ENCODE results near the gene PHF21B. TPM values are rescaled to one million over a fixed set of nuclear protein-coding genes. Genes with fewer than 3 reads are reported as not detected.

Gene PHF21B
- total and polyA plus RNA-seq, 7 donors: 0.13 to 0.66 (median 0.28) TPM; not detected in 4

- Histone ChIP-seq H3K9me3 (no peaks in the 10 kb centered on the region), H3K27me3 (no peaks in the 10 kb centered on the region), H3K27ac (no peak overlapping the region), H3K4me3 (no peak overlapping the region), H3K36me3 (no peaks in the 10 kb centered on the region), H3K4me1 (no peaks in the 10 kb centered on the region)
- no peak for TF ChIP-seq EP300 (IDR thresholded peaks at IDR 0.05)
- TF ChIP-seq POLR2AphosphoS5 (IDR thresholded peaks at IDR 0.05): no peak
- no peak for TF ChIP-seq CTCF (IDR thresholded peaks at IDR 0.05)
- no peak for TF ChIP-seq POLR2A (IDR thresholded peaks at IDR 0.05)
- DNase-seq: peak; percentile 43
- 85 to 92% methylated on average over 24 of the region's 24 CpGs for WGBS, 2 donors
- intact Hi-C loops (cut with DNase I): no loop called here
Measured at GRCh38 chr22:44913198-44913983, 96.4 kb downstream of the PHF21B start.

GRCh38 chr22:44909241-44909640 is 100.6 kb downstream of the PHF21B start:
- Histone ChIP-seq H3K27me3 (peaks cover 0 to 10% (median 0%) of the 10 kb centered on the region in 3 donors), H3K4me3 (no peak overlapping the region), H3K4me1 (no peaks in the 10 kb centered on the region), H3K9me3 (no peaks in the 10 kb centered on the region), H3K27ac (no peak overlapping the region), H3K36me3 (no peaks in the 10 kb centered on the region)
- 84% methylated on average over 6 of the region's 6 CpGs for WGBS, 2 donors
- TF ChIP-seq CTCF (IDR thresholded peaks at IDR 0.05): no peak
- no peak for TF ChIP-seq EP300 (IDR thresholded peaks at IDR 0.05)
- no peak for TF ChIP-seq POLR2AphosphoS5 (IDR thresholded peaks at IDR 0.05)
- TF ChIP-seq POLR2A (IDR thresholded peaks at IDR 0.05): no peak
- DNase-seq: peak; percentile 33
- intact Hi-C loops (cut with DNase I): no loop called here

- Histone ChIP-seq H3K4me3 (no peak overlapping the region), H3K9me3 (no peaks in the 10 kb centered on the region), H3K4me1 (no peaks in the 10 kb centered on the region), H3K36me3 (no peaks in the 10 kb centered on the region), H3K27ac (no peak overlapping the region), H3K27me3 (peaks cover 0 to 10% (median 0%) of the 10 kb centered on the region in 3 donors)
- intact Hi-C loops (cut with DNase I): no loop called here
- TF ChIP-seq CTCF (IDR thresholded peaks at IDR 0.05) (no peak), EP300 (IDR thresholded peaks at IDR 0.05) (no peak), POLR2AphosphoS5 (IDR thresholded peaks at IDR 0.05) (no peak), POLR2A (IDR thresholded peaks at IDR 0.05) (no peak)
- no peak for DNase-seq
- 80 to 88% methylated on average over 21 of the region's 21 CpGs for WGBS, 2 donors
Measured at GRCh38 chr22:44907765-44908737, 101.8 kb downstream of the PHF21B start.

GRCh38 chr22:44906999-44907644 is 102.7 kb downstream of the PHF21B start:
- peaks cover 0 to 11% (median 0%) of the 10 kb centered on the region in 3 donors for H3K27me3 ChIP-seq
- no peaks in the 10 kb centered on the region for H3K36me3 ChIP-seq
- no peaks in the 10 kb centered on the region for H3K4me1 ChIP-seq
- H3K4me3 ChIP-seq: no peak overlapping the region
- no peak overlapping the region for H3K27ac ChIP-seq
- DNase-seq: no peak
- TF ChIP-seq CTCF (IDR thresholded peaks at IDR 0.05) (no peak), EP300 (IDR thresholded peaks at IDR 0.05) (no peak), POLR2A (IDR thresholded peaks at IDR 0.05) (no peak), POLR2AphosphoS5 (IDR thresholded peaks at IDR 0.05) (no peak)
- WGBS, 2 donors: 83 to 91% methylated on average over 18 of the region's 18 CpGs
- H3K9me3 ChIP-seq: peaks cover 0 to 3% (median under 1%) of the 10 kb centered on the region in 4 donors
- intact Hi-C loops (cut with DNase I): no loop called here

All from sigmoid colon (tissue), 7 donors.